K562 (cell line): Measurements from ENCODE around the gene INPP4B. TPM values are rescaled to one million over a fixed set of nuclear protein-coding genes. Genes with fewer than 3 reads are reported as not detected.

Experiments used
- ATAC-seq: fragments of 200-7000 bp; cut with Tn5 transposase; 3 replicates; pipeline ENCODE4 v1.9.1; 2020; ENCODE audit warnings: moderate library complexity
- BruUV-seq: library from RNA; stranded (reverse); fragments of 400-500 nt; replicated peaks from 2 replicates; lab custom pipeline; 2021; lab: Mats Ljungman, UMichigan
- CTCF ChIA-PET: fragments of 300-600 bp; formaldehyde crosslinking; extraction: SDS; loops from one replicate; lab custom pipeline; 2021; ENCODE audit warnings: low intra/inter-chr PET ratio; lab: Yijun Ruan, JAX
- POLR2A ChIA-PET: fragments of 300-600, 350-650 bp; sonication (Branson Sonifier 250); formaldehyde crosslinking; extraction: SDS; loops from one replicate; lab custom pipeline; 2021; ENCODE audit warnings: antibody characterized with exemption, inconsistent platforms; lab: Yijun Ruan, JAX
- DNase-seq, 4 experiments: peaks; one replicate each; pipeline versions ENCODE4 v3.0.0 to v3.0.0-alpha.2; 2011 to 2018; ENCODE audit warnings: low spot score in 3 of 4, mixed read lengths in 3 of 4; ENCODE audit errors: extremely low read depth in 1 of 4
- FAIRE-seq: peaks from 2 replicates; lab custom pipeline; 2011; peaks lifted over from hg19 to GRCh38; lab: Jason Lieb, UNC
- H2AFZ ChIP-seq: 2 replicates; pipeline ENCODE4 v1.6.0; 2011; ENCODE audit warnings: low read depth, low read length, control low read depth, inconsistent platforms
- H3K27ac ChIP-seq: fragments of 200-600 bp; 3 replicates; pipeline ENCODE4 v1.8.0; 2011; ENCODE audit warnings: low read depth, mild to moderate bottlenecking, control low read depth, inconsistent platforms, low read length, moderate library complexity, mixed read lengths; ENCODE audit errors: extremely low read depth
- H3K27me3 ChIP-seq, 2 experiments: fragments of 300-600 bp in 1 of 2; 2 replicates in 1 of 2; 3 replicates in 1 of 2; pipeline versions ENCODE4 v1.6.0 to v1.8.0; 2011; ENCODE audit warnings: inconsistent platforms in 2 of 2, low read length in 2 of 2, mild to moderate bottlenecking in 1 of 2, mixed read lengths in 1 of 2, moderate library complexity in 1 of 2; ENCODE audit not compliant: control insufficient read depth in 2 of 2, insufficient read depth in 2 of 2
- H3K36me3 ChIP-seq: fragments of 300-600 bp; 3 replicates; pipeline ENCODE4 v1.8.0; 2011; ENCODE audit warnings: mild to moderate bottlenecking, low read length, inconsistent platforms; ENCODE audit not compliant: control insufficient read depth, insufficient read depth
- H3K4me1 ChIP-seq, 2 experiments: fragments of 200-600 bp in 1 of 2; replicated peaks in 1 of 2; 2 replicates in 1 of 2; 3 replicates in 1 of 2; pipeline versions ENCODE4 v1.5.1 to v1.8.0; 2011; ENCODE audit warnings: inconsistent platforms in 2 of 2, low read length in 2 of 2, mild to moderate bottlenecking in 1 of 2, mixed read lengths in 1 of 2, moderate library complexity in 1 of 2; ENCODE audit not compliant: control insufficient read depth in 2 of 2, insufficient read depth in 2 of 2
- H3K4me2 ChIP-seq: 2 replicates; pipeline ENCODE4 v1.6.1; 2011; ENCODE audit warnings: low read length, control low read depth, inconsistent platforms, mixed read lengths; ENCODE audit not compliant: insufficient read depth
- H3K4me3 ChIP-seq: fragments of 200-600 bp; sonication (generic), shearing (Covaris generic); 2 replicates; pipeline ENCODE4 v1.5.1; 2016; ENCODE audit warnings: control low read depth, inconsistent platforms
- H3K79me2 ChIP-seq: fragments of 200-600 bp; 3 replicates; pipeline ENCODE4 v1.8.0; 2011; ENCODE audit warnings: low read length, inconsistent platforms; ENCODE audit not compliant: control insufficient read depth, insufficient read depth
- H3K9ac ChIP-seq, 2 experiments: 2 replicates each; pipeline versions ENCODE4 v1.6.0 to v1.6.1; 2011; ENCODE audit warnings: low read depth in 2 of 2, low read length in 2 of 2, control low read depth in 1 of 2, inconsistent platforms in 1 of 2, mild to moderate bottlenecking in 1 of 2, mixed read lengths in 1 of 2; ENCODE audit not compliant: insufficient read depth in 1 of 2
- H3K9me1 ChIP-seq: one replicate; pipeline ENCODE4 v1.6.0; 2011; ENCODE audit warnings: inconsistent platforms, mild to moderate bottlenecking, low read length, moderate library complexity; ENCODE audit not compliant: control insufficient read depth, insufficient read depth
- H3K9me3 ChIP-seq: replicated peaks from 2 replicates; pipeline ENCODE4 v1.5.1; 2011; ENCODE audit warnings: low read depth, low read length, inconsistent platforms; ENCODE audit not compliant: control insufficient read depth, insufficient read depth
- H4K20me1 ChIP-seq: replicated peaks from 2 replicates; pipeline ENCODE4 v1.6.1; 2011; ENCODE audit warnings: low read length, inconsistent platforms, mixed read lengths; ENCODE audit not compliant: control insufficient read depth, insufficient read depth
- ADNP ChIP-seq: fragments of 200-800 bp; sonication (Bioruptor generic); IDR thresholded peaks from 2 replicates; pipeline ENCODE4 v1.6.1; 2016; ENCODE audit warnings: missing genetic modification characterization, missing compliant biosample characterization
- GATAD2A ChIP-seq: fragments of 450-650 bp; IDR thresholded peaks from 2 replicates; pipeline ENCODE4 v1.6.1; 2017
- MAFG ChIP-seq: fragments of 450-650 bp; conservative IDR thresholded peaks from 2 replicates; pipeline ENCODE4 v1.6.1; 2016; ENCODE audit warnings: missing genetic modification characterization, missing compliant biosample characterization
- TARDBP ChIP-seq: fragments of 450-650 bp; IDR thresholded peaks from 2 replicates; pipeline ENCODE4 v1.6.1; 2016
- TCFL5 ChIP-seq: fragments of 250-450 bp; sonication (Bioruptor Pico); conservative IDR thresholded peaks from 2 replicates; pipeline ENCODE4 v1.6.1; 2021; ENCODE audit warnings: mild to moderate bottlenecking, moderate library complexity, matching md5 sums
- ZNF41 ChIP-seq: fragments of 250-450 bp; sonication (Bioruptor Pico); conservative IDR thresholded peaks from 2 replicates; pipeline ENCODE4 v1.4.0; 2020; ENCODE audit warnings: mild to moderate bottlenecking
- WGBS: fragments of 100-300 bp; shearing (Covaris generic); methylation state at CpG from one replicate; pipeline ENCODE4 v1.1.6; 2016; ENCODE audit warnings: low coverage, mixed read lengths; ENCODE audit not compliant: insufficient coverage; ENCODE audit errors: missing lambda C conversion rate; 5-methylcytosine and 5-hydroxymethylcytosine counted together
- in situ Hi-C: fragments of 300-500 bp; cut with MboI; formaldehyde crosslinking; loops from 4 replicates; pipeline ENCODE4 v1.15.0; 2018; ENCODE audit warnings: inconsistent platforms, mixed read lengths
- intact Hi-C: fragments of 100-400 bp; cut with micrococcal nuclease; formaldehyde crosslinking; loops from 2 replicates; pipeline ENCODE4 v1.14.2; 2022
- polyA plus RNA-seq, 8 experiments: library from polyadenylated mRNA; depleted of rRNA in 4 of 8; stranded (reverse) in 5 of 8; unstranded in 3 of 8; fragments of >200 nt; fragmentation: Nextera tagmentation in 2 of 8; fragmentation: Illumina TruSeq in 1 of 8; extraction: Ambion mirVana in 2 of 8; extraction: Trizol in 1 of 8; gene quantifications; 2 replicates each; pipeline versions ENCODE4 v1.2.1 to v1.2.3, GENCODE V29; 2011 to 2014; ENCODE audit warnings: inconsistent platforms in 1 of 8, missing spikeins in 1 of 8
- total RNA-seq, 7 experiments: library from RNA; depleted of rRNA in 6 of 7; stranded (reverse); fragments of >200 nt in 6 of 7; fragmentation: Illumina TruSeq in 2 of 7; extraction: Trizol in 2 of 7; gene quantifications; 2 replicates each; pipeline versions ENCODE4 v1.2.1 to v1.2.3, GENCODE V29; 2011 to 2021; ENCODE audit warnings: low replicate concordance in 1 of 7

The INPP4B gene
- total and polyA plus RNA-seq, 9 of the 15 experiments (the other 6 are each of a cell fraction or from before 2014, with no cell fraction given) = 0.04 to 0.11 TPM; not detected in 7

- CTCF ChIA-PET = no interaction called here
- 4% methylated on average over 2 of the region's 2 CpGs for WGBS
- no peak for TF ChIP-seq GATAD2A
- in situ Hi-C loops (no loop called here), intact Hi-C loops (no loop called here)
- Histone ChIP-seq H3K4me2 (no peak overlapping the region), H3K4me3 (no peak overlapping the region), H4K20me1 (no peaks in the 10 kb centered on the region), H3K36me3 (no peaks in the 10 kb centered on the region), H3K27me3 (no peaks in the 10 kb centered on the region), H3K9me1 (no peaks in the 10 kb centered on the region), H3K9ac (no peak overlapping the region), H2AFZ (no peak overlapping the region), H3K9me3 (no peaks in the 10 kb centered on the region), H3K79me2 (no peaks in the 10 kb centered on the region), H3K27ac (no peak overlapping the region), H3K4me1 (no peaks in the 10 kb centered on the region)
- ATAC-seq (no peak), FAIRE-seq (no peak), DNase-seq (no peak)
- POLR2A ChIA-PET = no interaction called here
- no TSS peak for BruUV-seq
These were observed 529.2 kb downstream of the INPP4B start for GRCh38 chr4:142316913-142317312.

- H2AFZ ChIP-seq = no peak overlapping the region
- ChIA-PET CTCF (no interaction called here), POLR2A (no interaction called here)
- no peak overlapping the region for H3K27ac ChIP-seq
- ATAC-seq = no peak
- H4K20me1 ChIP-seq = no peaks in the 10 kb centered on the region
- no TSS peak for BruUV-seq
- intact Hi-C loops = no loop called here
- no peaks in the 10 kb centered on the region for H3K9me1 ChIP-seq
- H3K4me3 ChIP-seq = no peak overlapping the region
- 3% methylated on average over 2 of the region's 2 CpGs for WGBS
- H3K36me3 ChIP-seq = no peaks in the 10 kb centered on the region
- no peaks in the 10 kb centered on the region for H3K79me2 ChIP-seq
- TF ChIP-seq ADNP (tag) (no peak), TARDBP (no peak), ZNF41 (CRISPR knock-in tag) (no peak), TCFL5 (CRISPR knock-in tag) (no peak), MAFG (tag) (no peak)
- TF ChIP-seq, all 486 proteins: peak for 0
- no peaks in the 10 kb centered on the region for H3K27me3 ChIP-seq
- H3K9ac ChIP-seq = no peak overlapping the region
- no peaks in the 10 kb centered on the region for H3K4me1 ChIP-seq
- FAIRE-seq (no peak), DNase-seq (no peak)
- no peaks in the 10 kb centered on the region for H3K9me3 ChIP-seq
- no peak overlapping the region for H3K4me2 ChIP-seq
- in situ Hi-C loops = no loop called here
These were observed 530.1 kb downstream of the INPP4B start for GRCh38 chr4:142316025-142316424.
